SK-N-SH treated with all-trans-retinoic acid at 6 μM for 48 hours (cell line): ENCODE data around the gene MRC1.

ENCODE experiments used
- ATAC-seq: fragments of 200-7000 bp; cut with Tn5 transposase; 3 replicates; pipeline ENCODE4 v1.9.1; 2020; ENCODE audit warnings: mild to moderate bottlenecking, moderate library complexity
- ARNTL ChIP-seq: fragments of 450-650 bp; formaldehyde crosslinking; IDR thresholded peaks from 2 replicates; pipeline ENCODE4 v1.5.0; 2020; ENCODE audit warnings: low read depth, mild to moderate bottlenecking, moderate library complexity, borderline replicate concordance
- CREB5 ChIP-seq: fragments of 250-450 bp; sonication (Bioruptor Pico); IDR thresholded peaks from 2 replicates; pipeline ENCODE4 v1.5.1; 2020; ENCODE audit warnings: low read depth, mild to moderate bottlenecking, moderate library complexity
- CSDC2 ChIP-seq: fragments of 250-450 bp; sonication (Bioruptor Pico); IDR thresholded peaks from 2 replicates; pipeline ENCODE4 v1.5.0; 2020; ENCODE audit warnings: mild to moderate bottlenecking, moderate library complexity
- ESRRG ChIP-seq: fragments of 250-450 bp; sonication (Bioruptor Pico); IDR thresholded peaks from 2 replicates; pipeline ENCODE4 v1.6.1; 2021; ENCODE audit warnings: mild to moderate bottlenecking
- ISL1 ChIP-seq: fragments of 250-450 bp; sonication (Bioruptor Pico); IDR thresholded peaks from 2 replicates; pipeline ENCODE4 v2.1.2; 2022; ENCODE audit warnings: mild to moderate bottlenecking, moderate library complexity
- OSR1 ChIP-seq: fragments of 250-450 bp; sonication (Bioruptor Pico); IDR thresholded peaks from 2 replicates; pipeline ENCODE4 v1.8.0; 2022; ENCODE audit warnings: moderate library complexity, mild to moderate bottlenecking, inconsistent platforms
- PPARA ChIP-seq: fragments of 250-450 bp; sonication (Bioruptor Pico); IDR thresholded peaks from 2 replicates; pipeline ENCODE4 v1.5.0; 2020; ENCODE audit warnings: mild to moderate bottlenecking, borderline replicate concordance
- RARB ChIP-seq: fragments of 250-450 bp; sonication (Bioruptor Pico); IDR thresholded peaks from 2 replicates; pipeline ENCODE4 v1.8.0; 2021; ENCODE audit warnings: mild to moderate bottlenecking, moderate library complexity
- TCF4 ChIP-seq: fragments of 250-450 bp; sonication (Bioruptor Pico); IDR thresholded peaks from 2 replicates; pipeline ENCODE4 v1.8.0; 2021; ENCODE audit warnings: mild to moderate bottlenecking, moderate library complexity, borderline replicate concordance
- TSHZ2 ChIP-seq: fragments of 250-450 bp; sonication (Bioruptor Pico); IDR thresholded peaks from 2 replicates; pipeline ENCODE4 v1.5.0; 2020; ENCODE audit warnings: mild to moderate bottlenecking, moderate library complexity
- ZC3H10 ChIP-seq: fragments of 250-450 bp; sonication (Bioruptor Pico); IDR thresholded peaks from 2 replicates; pipeline ENCODE4 v1.5.1; 2021; ENCODE audit warnings: mild to moderate bottlenecking, moderate library complexity
- ZFP3 ChIP-seq: fragments of 250-450 bp; sonication (Bioruptor Pico); IDR thresholded peaks from 2 replicates; pipeline ENCODE4 v1.5.0; 2020; ENCODE audit warnings: mild to moderate bottlenecking, moderate library complexity
- ZFP30 ChIP-seq: fragments of 450-650 bp; formaldehyde crosslinking; IDR thresholded peaks from 2 replicates; pipeline ENCODE4 v1.5.0; 2022; ENCODE audit warnings: mild to moderate bottlenecking, moderate library complexity
- ZNF565 ChIP-seq: fragments of 450-650 bp; formaldehyde crosslinking; conservative IDR thresholded peaks from 2 replicates; pipeline ENCODE4 v1.5.0; 2020; ENCODE audit warnings: low read depth, mild to moderate bottlenecking, moderate library complexity
- ZNF70 ChIP-seq: fragments of 450-650 bp; formaldehyde crosslinking; IDR thresholded peaks from 2 replicates; pipeline ENCODE4 v1.5.0; 2020; ENCODE audit warnings: mild to moderate bottlenecking, moderate library complexity
- ZNF8 ChIP-seq: fragments of 450-650 bp; formaldehyde crosslinking; IDR thresholded peaks from 2 replicates; pipeline ENCODE4 v1.5.0; 2020; ENCODE audit warnings: mild to moderate bottlenecking, moderate library complexity
- TF ChIP-seq, protein P1 (sequence below): fragments of 250-450 bp; sonication (Bioruptor Pico); IDR thresholded peaks from 2 replicates; pipeline ENCODE4 v1.5.1; 2021; ENCODE audit warnings: mild to moderate bottlenecking, moderate library complexity
- TF ChIP-seq, protein P2 (sequence below): fragments of 250-450 bp; sonication (Bioruptor Pico); IDR thresholded peaks from 2 replicates; pipeline ENCODE4 v1.8.0; 2020; ENCODE audit warnings: mild to moderate bottlenecking, moderate library complexity, borderline replicate concordance

Gene MRC1

DNA sequence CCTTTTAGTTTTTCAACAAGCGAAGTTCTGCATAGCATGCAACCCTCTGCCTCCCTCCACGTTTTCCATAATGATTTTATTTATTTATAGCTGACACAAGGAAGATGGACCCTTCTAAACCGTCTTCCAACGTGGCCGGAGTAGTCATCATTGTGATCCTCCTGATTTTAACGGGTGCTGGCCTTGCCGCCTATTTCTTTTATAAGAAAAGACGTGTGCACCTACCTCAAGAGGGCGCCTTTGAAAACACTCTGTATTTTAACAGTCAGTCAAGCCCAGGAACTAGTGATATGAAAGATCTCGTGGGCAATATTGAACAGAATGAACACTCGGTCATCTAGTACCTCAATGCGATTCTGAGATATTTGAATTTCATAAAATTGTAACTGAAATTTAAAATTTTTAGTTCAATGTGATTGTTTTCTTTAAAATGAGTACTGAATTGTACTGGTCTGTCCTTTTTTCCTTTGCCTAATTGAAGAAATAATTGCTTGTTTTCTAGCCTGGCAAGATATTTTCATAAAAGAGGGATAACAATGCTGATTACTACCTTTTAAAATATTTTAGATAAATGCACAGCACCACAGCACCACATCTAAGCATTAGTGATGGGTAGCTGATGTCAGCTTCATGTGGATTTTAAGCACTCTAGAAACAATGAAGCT, 101.1 kb downstream of the MRC1 start:
- no peak for TF ChIP-seq ESRRG (CRISPR knock-in tag)
- TF ChIP-seq ZNF70 = no peak
- TF ChIP-seq ZFP3 (CRISPR knock-in tag) = no peak
- no peak for TF ChIP-seq ISL1 (CRISPR knock-in tag)
- no peak for TF ChIP-seq RARB (CRISPR knock-in tag)
- no peak for TF ChIP-seq TCF4 (CRISPR knock-in tag)
- TF ChIP-seq ZNF8 (CRISPR knock-in tag) = no peak
- TF ChIP-seq OSR1 (CRISPR knock-in tag) = no peak
- no peak for TF ChIP-seq ZFP30 (CRISPR knock-in tag)
- TF ChIP-seq TSHZ2 (CRISPR knock-in tag) = no peak
- TF ChIP-seq, protein P1, sequence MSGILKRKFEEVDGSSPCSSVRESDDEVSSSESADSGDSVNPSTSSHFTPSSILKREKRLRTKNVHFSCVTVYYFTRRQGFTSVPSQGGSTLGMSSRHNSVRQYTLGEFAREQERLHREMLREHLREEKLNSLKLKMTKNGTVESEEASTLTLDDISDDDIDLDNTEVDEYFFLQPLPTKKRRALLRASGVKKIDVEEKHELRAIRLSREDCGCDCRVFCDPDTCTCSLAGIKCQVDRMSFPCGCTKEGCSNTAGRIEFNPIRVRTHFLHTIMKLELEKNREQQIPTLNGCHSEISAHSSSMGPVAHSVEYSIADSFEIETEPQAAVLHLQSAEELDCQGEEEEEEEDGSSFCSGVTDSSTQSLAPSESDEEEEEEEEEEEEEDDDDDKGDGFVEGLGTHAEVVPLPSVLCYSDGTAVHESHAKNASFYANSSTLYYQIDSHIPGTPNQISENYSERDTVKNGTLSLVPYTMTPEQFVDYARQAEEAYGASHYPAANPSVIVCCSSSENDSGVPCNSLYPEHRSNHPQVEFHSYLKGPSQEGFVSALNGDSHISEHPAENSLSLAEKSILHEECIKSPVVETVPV (CRISPR knock-in tag) = no peak
- no peak for TF ChIP-seq PPARA
- no peak for TF ChIP-seq CSDC2
- no peak for TF ChIP-seq ZNF565
- TF ChIP-seq ZC3H10 (CRISPR knock-in tag) = no peak

GRCh38 chr10:17912754-17913153, 103.6 kb downstream of the MRC1 start:
- no peak for ATAC-seq

More for the DNA sequence above, 101.1 kb downstream of the MRC1 start:
- peak; percentile 78 for ATAC-seq

More at GRCh38 chr10:17912754-17913153, 103.6 kb downstream of the MRC1 start:
- TF ChIP-seq ARNTL (CRISPR knock-in tag) (no peak), ZNF565 (no peak), ZC3H10 (CRISPR knock-in tag) (no peak), ZNF70 (no peak), CSDC2 (no peak), TCF4 (CRISPR knock-in tag) (no peak), ZNF8 (CRISPR knock-in tag) (no peak), CREB5 (CRISPR knock-in tag) (no peak), PPARA (no peak), ISL1 (CRISPR knock-in tag) (no peak), RARB (CRISPR knock-in tag) (no peak)
- TF ChIP-seq, protein P2, sequence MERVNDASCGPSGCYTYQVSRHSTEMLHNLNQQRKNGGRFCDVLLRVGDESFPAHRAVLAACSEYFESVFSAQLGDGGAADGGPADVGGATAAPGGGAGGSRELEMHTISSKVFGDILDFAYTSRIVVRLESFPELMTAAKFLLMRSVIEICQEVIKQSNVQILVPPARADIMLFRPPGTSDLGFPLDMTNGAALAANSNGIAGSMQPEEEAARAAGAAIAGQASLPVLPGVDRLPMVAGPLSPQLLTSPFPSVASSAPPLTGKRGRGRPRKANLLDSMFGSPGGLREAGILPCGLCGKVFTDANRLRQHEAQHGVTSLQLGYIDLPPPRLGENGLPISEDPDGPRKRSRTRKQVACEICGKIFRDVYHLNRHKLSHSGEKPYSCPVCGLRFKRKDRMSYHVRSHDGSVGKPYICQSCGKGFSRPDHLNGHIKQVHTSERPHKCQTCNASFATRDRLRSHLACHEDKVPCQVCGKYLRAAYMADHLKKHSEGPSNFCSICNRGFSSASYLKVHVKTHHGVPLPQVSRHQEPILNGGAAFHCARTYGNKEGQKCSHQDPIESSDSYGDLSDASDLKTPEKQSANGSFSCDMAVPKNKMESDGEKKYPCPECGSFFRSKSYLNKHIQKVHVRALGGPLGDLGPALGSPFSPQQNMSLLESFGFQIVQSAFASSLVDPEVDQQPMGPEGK (CRISPR knock-in tag) = no peak
- TF ChIP-seq, protein P1 (CRISPR knock-in tag) = no peak
